BJ (cell line): ENCODE measurements around the gene ATP10A. TPM values are rescaled to one million over a fixed set of nuclear protein-coding genes. Genes with fewer than 3 reads are reported as not detected.

ENCODE experiments used
- CTCF ChIA-PET: fragments of 350-600 bp; formaldehyde crosslinking; extraction: SDS; loops from one replicate; lab custom pipeline; 2021; ENCODE audit warnings: antibody characterized with exemption, inconsistent platforms; lab: Yijun Ruan, JAX
- POLR2A ChIA-PET: fragments of 300-600 bp; sonication (Branson Sonifier 250); formaldehyde crosslinking; extraction: SDS; loops from one replicate; lab custom pipeline; 2021; ENCODE audit warnings: antibody characterized with exemption; lab: Charles Lee
- DNase-seq: peaks from one replicate; pipeline ENCODE4 v3.0.0-alpha.2; 2011; ENCODE audit warnings: low read depth
- H3K27me3 ChIP-seq: 2 replicates; pipeline ENCODE4 v1.6.0; 2011; ENCODE audit warnings: low read length; ENCODE audit not compliant: control insufficient read depth, insufficient read depth
- H3K36me3 ChIP-seq: 2 replicates; pipeline ENCODE4 v1.5.1; 2011; ENCODE audit warnings: low read length; ENCODE audit not compliant: control insufficient read depth, insufficient read depth
- H3K4me3 ChIP-seq: 2 replicates; pipeline ENCODE4 v1.5.1; 2011; ENCODE audit warnings: low read depth, mild to moderate bottlenecking, control low read depth, low read length
- polyA plus RNA-seq: library from polyadenylated mRNA; depleted of rRNA; stranded (reverse); fragments of >200 nt; gene quantifications from 2 replicates; pipeline ENCODE4 v1.2.3, GENCODE V29; 2011
- TF ChIP-seq, protein P1 (sequence below): IDR thresholded peaks from 2 replicates; pipeline ENCODE4 v1.5.1; 2011; ENCODE audit warnings: low read depth, mild to moderate bottlenecking, control low read depth, inconsistent platforms, low read length, moderate library complexity; ENCODE audit not compliant: insufficient read depth

ATP10A gene
- polyA plus RNA-seq, 1 experiment = 28.0 TPM

DNA sequence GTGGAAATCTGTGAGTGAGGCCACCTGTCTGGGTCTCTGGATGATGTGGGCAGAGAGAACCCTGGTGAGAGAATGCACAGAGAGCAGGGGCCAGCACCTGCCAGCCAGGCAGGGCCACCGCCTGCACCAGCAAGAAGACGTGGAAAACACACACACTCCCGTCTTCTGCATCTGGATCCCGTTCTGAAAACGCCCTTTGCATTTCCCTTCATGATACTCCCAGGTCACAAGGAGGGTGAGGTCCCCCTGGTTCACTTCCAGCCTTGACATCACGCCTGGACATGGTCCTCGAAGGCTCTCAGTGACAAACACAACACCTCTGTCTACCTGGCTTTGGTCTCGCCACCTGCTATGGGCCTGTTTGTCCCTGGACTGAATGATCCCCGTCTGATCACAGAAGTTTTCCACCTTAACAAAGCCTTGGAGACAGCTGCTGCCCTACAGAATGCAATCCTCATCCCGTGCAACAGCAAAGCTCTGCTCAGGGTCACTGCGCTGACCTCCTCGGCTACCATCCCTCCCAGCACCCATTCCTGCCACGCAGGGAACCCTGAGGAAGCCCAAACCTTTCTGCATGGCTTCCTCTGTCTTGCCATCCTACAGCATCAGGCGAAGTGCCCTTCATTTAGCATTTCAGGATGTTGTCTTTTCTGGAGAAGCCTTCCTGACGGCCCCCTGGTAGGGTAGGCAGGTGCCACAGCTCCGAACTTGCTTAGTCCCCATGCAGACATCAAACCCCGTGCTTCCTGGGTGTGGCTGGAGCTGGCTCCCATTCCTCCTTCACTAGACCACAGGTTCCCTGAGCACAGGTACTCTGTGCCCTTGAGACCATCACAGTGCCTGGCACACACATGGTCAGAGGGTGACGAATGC lies 122.5 kb downstream of the ATP10A start:
- CTCF ChIA-PET = no interaction called here
- H3K27me3 ChIP-seq = no peaks in the 10 kb centered on the region
- no peaks in the 10 kb centered on the region for H3K36me3 ChIP-seq
- no peak overlapping the region for H3K4me3 ChIP-seq
- TF ChIP-seq, protein P1, sequence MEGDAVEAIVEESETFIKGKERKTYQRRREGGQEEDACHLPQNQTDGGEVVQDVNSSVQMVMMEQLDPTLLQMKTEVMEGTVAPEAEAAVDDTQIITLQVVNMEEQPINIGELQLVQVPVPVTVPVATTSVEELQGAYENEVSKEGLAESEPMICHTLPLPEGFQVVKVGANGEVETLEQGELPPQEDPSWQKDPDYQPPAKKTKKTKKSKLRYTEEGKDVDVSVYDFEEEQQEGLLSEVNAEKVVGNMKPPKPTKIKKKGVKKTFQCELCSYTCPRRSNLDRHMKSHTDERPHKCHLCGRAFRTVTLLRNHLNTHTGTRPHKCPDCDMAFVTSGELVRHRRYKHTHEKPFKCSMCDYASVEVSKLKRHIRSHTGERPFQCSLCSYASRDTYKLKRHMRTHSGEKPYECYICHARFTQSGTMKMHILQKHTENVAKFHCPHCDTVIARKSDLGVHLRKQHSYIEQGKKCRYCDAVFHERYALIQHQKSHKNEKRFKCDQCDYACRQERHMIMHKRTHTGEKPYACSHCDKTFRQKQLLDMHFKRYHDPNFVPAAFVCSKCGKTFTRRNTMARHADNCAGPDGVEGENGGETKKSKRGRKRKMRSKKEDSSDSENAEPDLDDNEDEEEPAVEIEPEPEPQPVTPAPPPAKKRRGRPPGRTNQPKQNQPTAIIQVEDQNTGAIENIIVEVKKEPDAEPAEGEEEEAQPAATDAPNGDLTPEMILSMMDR = no peak
- POLR2A ChIA-PET = no interaction called here
- DNase-seq = no peak

GRCh38 chr15:25739687-25740121 lies 123.4 kb downstream of the ATP10A start:
- POLR2A ChIA-PET = no interaction called here

GRCh38 chr15:25738171-25738965 lies 124.8 kb downstream of the ATP10A start:
- TF ChIP-seq, protein P1 = no peak
- no peaks in the 10 kb centered on the region for H3K27me3 ChIP-seq
- no peak overlapping the region for H3K4me3 ChIP-seq
- CTCF ChIA-PET = interaction anchor here (1.1 to 1.2 kb wide), 2 partner anchors 59 to 196 kb away, joined by 3 to 4 read pairs; no protein-coding TSS in a partner anchor
- peaks cover 3% of the 10 kb centered on the region; the same call in 1 of the 2 replicates for H3K36me3 ChIP-seq
- no peak for DNase-seq
- POLR2A ChIA-PET = no interaction called here

More at GRCh38 chr15:25739687-25740121, 123.4 kb downstream of the ATP10A start:
- DNase-seq = no peak
- TF ChIP-seq, protein P1 = peak; percentile 61
- Histone ChIP-seq H3K36me3 (no peaks in the 10 kb centered on the region), H3K27me3 (no peaks in the 10 kb centered on the region), H3K4me3 (no peak overlapping the region)
- CTCF ChIA-PET = no interaction called here

DNA sequence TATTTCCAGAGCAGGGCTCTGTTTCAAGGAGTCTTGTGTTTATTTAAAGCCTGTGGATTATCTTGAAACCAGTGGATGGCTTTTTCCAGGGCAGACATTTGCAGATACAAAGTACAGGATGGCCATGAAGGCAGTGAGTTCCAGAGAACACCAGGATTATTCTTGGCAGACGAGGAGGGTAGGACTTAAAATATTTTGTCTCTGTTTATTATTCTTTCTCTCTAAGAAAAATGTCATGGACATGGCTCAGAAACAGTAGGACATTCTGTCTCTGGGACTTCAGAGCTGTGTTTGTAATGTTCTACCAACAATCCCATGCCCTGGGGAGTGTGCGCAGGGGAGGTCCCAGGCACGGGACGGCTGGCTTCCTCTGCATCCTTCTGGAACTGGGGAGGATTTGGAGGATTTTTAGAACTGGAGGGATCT lies 125.9 kb downstream of the ATP10A start:
- POLR2A ChIA-PET = no interaction called here

More for the DNA sequence above, 125.9 kb downstream of the ATP10A start:
- no peak for DNase-seq
- TF ChIP-seq, protein P1 = no peak
- CTCF ChIA-PET = interaction anchor here (0.8 kb wide), 1 partner anchor 204 kb away, joined by 3 read pairs; no protein-coding TSS in a partner anchor
- peaks cover 3% of the 10 kb centered on the region for H3K36me3 ChIP-seq
- no peaks in the 10 kb centered on the region for H3K27me3 ChIP-seq
- H3K4me3 ChIP-seq = no peak overlapping the region
